ENCODE results near the gene SEMA3C. TPM values are rescaled to one million over a fixed set of nuclear protein-coding genes. Genes with fewer than 3 reads are reported as not detected.

The SEMA3C gene
- total and polyA plus RNA-seq, 12 donors = 2.4 to 20.5 (median 6.2) TPM

DNA sequence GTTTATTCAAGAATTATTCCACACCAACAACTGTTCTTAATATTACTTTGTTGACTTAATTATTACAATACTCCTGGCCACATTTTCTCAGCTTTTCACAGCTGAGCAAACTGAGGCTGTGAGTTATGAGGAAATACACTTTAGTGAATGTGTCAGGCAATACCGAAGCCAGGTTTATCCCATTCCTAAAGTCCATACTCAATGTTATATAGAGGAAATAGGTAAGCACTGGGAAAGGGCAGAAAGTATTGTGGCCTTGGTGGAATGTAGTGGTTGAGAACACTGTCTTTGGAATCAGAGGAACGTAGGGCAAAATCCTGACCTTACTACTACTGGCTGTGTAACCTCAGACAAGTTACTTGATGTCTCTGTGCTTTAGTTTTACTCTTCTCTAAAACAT, 169.6 kb downstream of the SEMA3C start:
- no peak for DNase-seq
- TF ChIP-seq, protein P1, sequence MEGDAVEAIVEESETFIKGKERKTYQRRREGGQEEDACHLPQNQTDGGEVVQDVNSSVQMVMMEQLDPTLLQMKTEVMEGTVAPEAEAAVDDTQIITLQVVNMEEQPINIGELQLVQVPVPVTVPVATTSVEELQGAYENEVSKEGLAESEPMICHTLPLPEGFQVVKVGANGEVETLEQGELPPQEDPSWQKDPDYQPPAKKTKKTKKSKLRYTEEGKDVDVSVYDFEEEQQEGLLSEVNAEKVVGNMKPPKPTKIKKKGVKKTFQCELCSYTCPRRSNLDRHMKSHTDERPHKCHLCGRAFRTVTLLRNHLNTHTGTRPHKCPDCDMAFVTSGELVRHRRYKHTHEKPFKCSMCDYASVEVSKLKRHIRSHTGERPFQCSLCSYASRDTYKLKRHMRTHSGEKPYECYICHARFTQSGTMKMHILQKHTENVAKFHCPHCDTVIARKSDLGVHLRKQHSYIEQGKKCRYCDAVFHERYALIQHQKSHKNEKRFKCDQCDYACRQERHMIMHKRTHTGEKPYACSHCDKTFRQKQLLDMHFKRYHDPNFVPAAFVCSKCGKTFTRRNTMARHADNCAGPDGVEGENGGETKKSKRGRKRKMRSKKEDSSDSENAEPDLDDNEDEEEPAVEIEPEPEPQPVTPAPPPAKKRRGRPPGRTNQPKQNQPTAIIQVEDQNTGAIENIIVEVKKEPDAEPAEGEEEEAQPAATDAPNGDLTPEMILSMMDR (IDR thresholded peaks at IDR 0.05) = no peak
- no peak for TF ChIP-seq POLR2A (IDR thresholded peaks at IDR 0.05)
- Histone ChIP-seq H3K27ac (no peak overlapping the region), H3K4me3 (no peak overlapping the region), H3K36me3 (replicated peaks in 1 of 2) (no peaks in the 10 kb centered on the region), H3K9me3 (replicated peaks in 1 of 3) (no peaks in the 10 kb centered on the region), H3K4me1 (replicated peaks in 1 of 2) (no peaks in the 10 kb centered on the region), H3K27me3 (no peaks in the 10 kb centered on the region)
- 74 to 86% (median 81%) methylated on average over 2 of the region's 2 CpGs for WGBS, 4 donors
- intact Hi-C loops (cut with DNase I) = no loop called here

GRCh38 chr7:80748363-80749042, 170.3 kb downstream of the SEMA3C start:
- TF ChIP-seq, protein P1 (IDR thresholded peaks at IDR 0.05) = no peak
- TF ChIP-seq POLR2A (IDR thresholded peaks at IDR 0.05) = no peak
- no peaks in the 10 kb centered on the region for H3K36me3 ChIP-seq (replicated peaks in 1 of 2)

DNA sequence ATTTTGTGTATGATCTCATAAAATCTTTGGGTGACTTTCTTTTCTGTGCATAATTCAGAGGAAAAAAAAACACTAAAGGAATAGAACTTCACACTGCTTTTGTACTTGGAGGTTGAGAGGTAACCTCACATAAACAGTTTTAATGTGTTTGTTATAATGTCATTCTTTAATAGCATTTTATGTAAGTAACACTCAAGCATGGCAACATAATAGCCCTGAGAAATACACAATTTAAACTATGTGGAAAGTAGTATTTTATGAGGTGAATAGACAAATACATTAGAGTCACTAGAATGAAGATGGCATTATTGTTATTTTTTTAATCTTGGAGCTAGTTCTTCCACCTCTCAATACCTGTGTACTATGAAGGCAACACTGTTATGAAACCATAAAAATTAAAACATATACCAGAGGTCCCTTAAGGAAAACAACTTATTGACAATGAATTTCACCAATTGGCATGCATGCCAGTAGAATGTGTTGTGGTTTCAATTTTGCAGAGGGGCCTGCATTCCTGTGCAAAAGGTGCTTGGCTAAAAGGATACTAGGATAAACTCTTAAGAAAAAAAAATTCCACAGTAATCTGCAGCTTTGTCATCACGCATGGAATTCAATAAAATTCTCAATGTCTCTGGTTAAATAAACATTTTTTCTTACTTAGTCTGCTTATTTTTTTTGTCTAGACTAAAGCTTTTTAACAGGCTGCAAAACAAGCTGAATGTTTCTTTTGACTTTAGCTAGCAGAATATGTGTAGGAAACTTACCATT, 177.9 kb downstream of the SEMA3C start:
- 63 to 77% (median 65%) methylated on average over 1 of the region's 1 CpG for WGBS, 4 donors
- Histone ChIP-seq H3K9me3 (replicated peaks in 1 of 3) (no peaks in the 10 kb centered on the region), H3K27ac (no peak overlapping the region), H3K4me3 (no peak overlapping the region), H3K4me1 (replicated peaks in 1 of 2) (no peaks in the 10 kb centered on the region), H3K27me3 (no peaks in the 10 kb centered on the region), H3K36me3 (replicated peaks in 1 of 2) (no peaks in the 10 kb centered on the region)
- DNase-seq = no peak
- intact Hi-C loops (cut with DNase I) = no loop called here
- TF ChIP-seq, protein P1 (IDR thresholded peaks at IDR 0.05) = no peak
- no peak for TF ChIP-seq POLR2A (IDR thresholded peaks at IDR 0.05)

More at GRCh38 chr7:80748363-80749042, 170.3 kb downstream of the SEMA3C start:
- Histone ChIP-seq H3K9me3 (replicated peaks in 1 of 3) (no peaks in the 10 kb centered on the region), H3K4me1 (replicated peaks in 1 of 2) (no peaks in the 10 kb centered on the region), H3K4me3 (no peak overlapping the region), H3K27ac (no peak overlapping the region), H3K27me3 (no peaks in the 10 kb centered on the region)
- intact Hi-C loops (cut with DNase I) = no loop called here
- WGBS, 4 donors = 35 to 51% (median 41%) methylated on average over 8 of the region's 8 CpGs
- DNase-seq = no peak

GRCh38 chr7:80736371-80737125, 182.3 kb downstream of the SEMA3C start:
- no peak for DNase-seq
- TF ChIP-seq, protein P1 (IDR thresholded peaks at IDR 0.05) = no peak
- TF ChIP-seq POLR2A (IDR thresholded peaks at IDR 0.05) = no peak
- 74 to 82% (median 78%) methylated on average over 4 of the region's 4 CpGs for WGBS, 4 donors
- no peaks in the 10 kb centered on the region for H3K27me3 ChIP-seq
- no peaks in the 10 kb centered on the region for H3K4me1 ChIP-seq (replicated peaks in 1 of 2)
- H3K4me3 ChIP-seq = no peak overlapping the region
- no peaks in the 10 kb centered on the region for H3K36me3 ChIP-seq (replicated peaks in 1 of 2)
- no peaks in the 10 kb centered on the region for H3K9me3 ChIP-seq (replicated peaks in 1 of 3)
- intact Hi-C loops (cut with DNase I) = no loop called here
- H3K27ac ChIP-seq = no peak overlapping the region
